ENCODE measurements around the gene FTHL17.

The FTHL17 gene

GRCh38 chrX:31098079-31098478, 26.2 kb upstream of the FTHL17 start:
- TF ChIP-seq, protein P1, sequence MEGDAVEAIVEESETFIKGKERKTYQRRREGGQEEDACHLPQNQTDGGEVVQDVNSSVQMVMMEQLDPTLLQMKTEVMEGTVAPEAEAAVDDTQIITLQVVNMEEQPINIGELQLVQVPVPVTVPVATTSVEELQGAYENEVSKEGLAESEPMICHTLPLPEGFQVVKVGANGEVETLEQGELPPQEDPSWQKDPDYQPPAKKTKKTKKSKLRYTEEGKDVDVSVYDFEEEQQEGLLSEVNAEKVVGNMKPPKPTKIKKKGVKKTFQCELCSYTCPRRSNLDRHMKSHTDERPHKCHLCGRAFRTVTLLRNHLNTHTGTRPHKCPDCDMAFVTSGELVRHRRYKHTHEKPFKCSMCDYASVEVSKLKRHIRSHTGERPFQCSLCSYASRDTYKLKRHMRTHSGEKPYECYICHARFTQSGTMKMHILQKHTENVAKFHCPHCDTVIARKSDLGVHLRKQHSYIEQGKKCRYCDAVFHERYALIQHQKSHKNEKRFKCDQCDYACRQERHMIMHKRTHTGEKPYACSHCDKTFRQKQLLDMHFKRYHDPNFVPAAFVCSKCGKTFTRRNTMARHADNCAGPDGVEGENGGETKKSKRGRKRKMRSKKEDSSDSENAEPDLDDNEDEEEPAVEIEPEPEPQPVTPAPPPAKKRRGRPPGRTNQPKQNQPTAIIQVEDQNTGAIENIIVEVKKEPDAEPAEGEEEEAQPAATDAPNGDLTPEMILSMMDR (IDR thresholded peaks at IDR 0.05; ENCODE audit: extremely low read depth, missing control alignments), result no peak
- DNase-seq (ENCODE audit: low spot score), result no peak

DNA sequence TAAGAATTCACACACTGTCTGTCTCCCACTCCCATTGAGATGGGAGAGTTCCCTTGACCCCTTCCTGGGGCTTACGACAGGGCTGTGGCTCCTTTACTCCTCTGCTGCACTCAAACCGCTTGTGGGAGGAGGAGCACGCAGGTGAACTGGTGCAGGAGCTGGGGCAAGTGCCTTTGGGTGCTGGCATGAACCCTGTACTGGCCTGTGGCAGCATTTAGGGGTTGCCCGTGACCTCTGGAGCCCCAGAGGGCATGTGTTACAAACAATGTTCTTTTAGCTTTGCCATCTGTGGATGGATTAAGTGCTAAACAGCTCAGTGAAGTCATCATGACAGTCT, 21.8 kb upstream of the FTHL17 start:
- DNase-seq (ENCODE audit: low spot score), result no peak
- TF ChIP-seq, protein P1 (IDR thresholded peaks at IDR 0.05; ENCODE audit: extremely low read depth, missing control alignments), result no peak

DNA sequence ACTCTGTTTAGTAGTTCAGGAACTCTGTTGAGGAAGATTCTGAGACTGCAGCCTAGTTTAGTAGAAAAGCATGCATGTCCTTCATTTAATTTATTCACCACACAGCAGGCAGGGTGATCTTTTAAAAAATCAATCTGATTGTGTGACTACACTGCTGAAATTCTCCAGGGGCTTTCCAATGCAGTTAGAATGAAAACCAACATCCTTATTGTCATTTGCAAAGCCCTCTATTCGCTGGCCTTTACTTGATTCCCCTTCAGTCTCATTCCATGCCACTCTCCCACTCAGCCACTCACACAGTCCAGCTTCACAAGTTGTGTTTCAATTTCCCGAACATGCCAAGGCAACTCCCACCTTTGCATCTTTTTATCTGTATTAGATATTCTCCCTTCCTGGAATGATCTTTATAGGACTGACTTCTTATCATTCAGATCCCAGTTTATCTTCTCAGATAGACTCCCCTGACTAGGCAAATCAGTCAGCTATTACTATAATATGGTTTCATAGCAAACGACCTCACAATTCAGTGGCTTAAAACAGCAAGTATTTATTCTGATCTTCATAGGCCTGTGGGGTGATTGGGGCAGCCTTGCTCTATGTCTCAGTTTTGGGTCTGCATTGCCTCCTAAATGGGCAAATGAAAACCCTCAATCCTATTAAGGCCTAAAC, 21.3 kb upstream of the FTHL17 start:
- no peak for DNase-seq (ENCODE audit: low spot score)
- TF ChIP-seq, protein P1 (IDR thresholded peaks at IDR 0.05; ENCODE audit: extremely low read depth, missing control alignments), result no peak

DNA sequence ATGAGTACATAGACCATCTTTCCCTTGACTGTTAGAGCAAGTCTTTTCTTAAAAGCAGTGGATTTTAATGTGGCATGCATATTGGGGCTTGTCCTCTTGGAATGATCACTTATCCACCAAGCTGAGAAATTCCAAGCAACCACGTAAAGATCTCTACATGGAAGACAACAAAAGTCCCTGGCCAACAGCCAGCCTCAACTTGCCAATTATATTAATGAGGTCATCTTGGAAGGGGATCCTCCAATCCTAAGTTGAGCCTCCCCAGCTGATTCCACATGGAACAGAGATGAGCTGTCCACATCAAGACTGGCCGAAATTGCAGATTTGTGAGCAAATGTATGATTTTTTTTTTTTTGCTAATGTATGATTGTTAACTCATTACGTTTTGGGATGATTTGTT, 20.6 kb upstream of the FTHL17 start:
- DNase-seq (ENCODE audit: low spot score), result no peak

GRCh38 chrX:31091819-31092218, 20.0 kb upstream of the FTHL17 start:
- TF ChIP-seq, protein P1 (IDR thresholded peaks at IDR 0.05; ENCODE audit: extremely low read depth, missing control alignments), result no peak
- no peak for DNase-seq (ENCODE audit: low spot score)

More for the DNA sequence above, 20.6 kb upstream of the FTHL17 start:
- TF ChIP-seq, protein P1 (IDR thresholded peaks at IDR 0.05; ENCODE audit: extremely low read depth, missing control alignments), result no peak

DNA sequence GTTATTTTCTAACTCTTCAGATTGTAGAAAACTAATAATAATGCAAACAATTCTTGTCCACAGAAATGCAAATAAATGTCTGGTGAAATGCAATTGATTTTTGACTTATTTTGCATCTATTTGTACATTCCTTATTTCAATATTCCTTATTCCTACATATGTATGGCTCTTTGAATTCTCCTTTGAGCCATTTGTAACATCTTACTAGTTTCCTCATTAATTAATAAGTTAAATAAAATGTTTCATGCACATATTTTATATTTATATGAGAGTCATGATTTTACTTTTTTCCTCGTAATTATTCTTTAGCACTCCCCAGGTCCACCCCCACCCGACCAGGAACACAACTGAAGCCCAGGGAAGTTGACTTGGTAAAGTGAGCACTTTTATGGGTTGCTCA, 2.7 kb upstream of the FTHL17 start:
- TF ChIP-seq, protein P1 (IDR thresholded peaks at IDR 0.05; ENCODE audit: extremely low read depth, missing control alignments), result no peak
- no peak for DNase-seq (ENCODE audit: low spot score)

DNA sequence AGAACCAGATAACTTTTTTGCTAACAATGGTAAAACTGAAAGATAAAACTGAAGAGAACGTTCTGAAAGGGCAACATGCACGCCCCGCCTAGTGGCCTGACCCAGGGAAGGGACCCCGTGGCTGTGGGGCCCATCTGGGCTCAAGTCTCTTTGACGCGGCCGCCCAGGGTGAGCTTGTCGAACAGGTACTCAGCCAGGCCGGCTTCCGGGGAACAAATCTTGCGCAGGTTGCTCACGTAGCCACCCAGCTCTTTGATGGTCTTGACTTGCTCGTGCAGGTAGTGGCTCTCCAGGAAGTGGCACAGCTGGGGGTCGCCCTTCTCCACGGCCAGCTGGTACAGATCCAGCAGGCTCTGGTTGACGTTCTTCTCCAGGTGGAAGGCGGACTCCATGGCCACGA, 579 bp downstream of the FTHL17 start:
- TF ChIP-seq, protein P1 (IDR thresholded peaks at IDR 0.05; ENCODE audit: extremely low read depth, missing control alignments), result no peak
- DNase-seq (ENCODE audit: low spot score), result no peak

Measured in GM20000 (cell line).